Activated T-cell treated with anti-CD3 and anti-CD28 coated beads, Interleukin-2, amount 50 U/mL, for 72 hours (primary cell): ENCODE data around the gene TSC1. TPM values are rescaled to one million over a fixed set of nuclear protein-coding genes. Genes with fewer than 3 reads are reported as not detected.

Source experiments
- ATAC-seq, 2 donors: fragments of 150-1000 bp; cut with Tn5 transposase; replicated peaks in 1 of 2; 2 replicates each; pipeline ENCODE4 v1.10.0; 2021; ENCODE audit warnings: moderate library complexity in 2 of 2, mild to moderate bottlenecking in 1 of 2
- DNase-seq, 2 donors: peaks; one replicate each; pipeline ENCODE4 v3.0.0; 2021 to 2022; ENCODE audit warnings: mixed read lengths in 1 of 2
- H3K27ac Mint-ChIP-seq: one replicate; pipeline ENCODE4 v1.8.0; 2022; ENCODE audit warnings: mild to moderate bottlenecking, moderate library complexity, mixed read lengths
- H3K27me3 Mint-ChIP-seq: one replicate; pipeline ENCODE4 v1.8.0; 2022; ENCODE audit warnings: low read depth, mixed read lengths
- H3K36me3 Mint-ChIP-seq, 2 donors: one replicate each; pipeline ENCODE4 v1.8.0; 2022; ENCODE audit warnings: mixed read lengths in 2 of 2, mild to moderate bottlenecking in 1 of 2; ENCODE audit not compliant: insufficient read depth in 2 of 2
- H3K4me1 Mint-ChIP-seq: one replicate; pipeline ENCODE4 v1.8.0; 2022; ENCODE audit warnings: low read depth, mixed read lengths
- H3K4me3 Mint-ChIP-seq, 2 donors: one replicate each; pipeline ENCODE4 v1.8.0; 2022; ENCODE audit warnings: mild to moderate bottlenecking in 2 of 2, mixed read lengths in 2 of 2, moderate library complexity in 2 of 2
- H3K9me3 Mint-ChIP-seq, 2 donors: one replicate each; pipeline ENCODE4 v1.8.0; 2022; ENCODE audit warnings: mixed read lengths in 2 of 2
- total RNA-seq, 2 donors: library from RNA; stranded (reverse); gene quantifications; one replicate each; pipeline ENCODE4 v1.2.3, GENCODE V29; 2022

TSC1 gene
- total RNA-seq, 2 donors from 2014 or later = 28.8 to 30.2 TPM

DNA sequence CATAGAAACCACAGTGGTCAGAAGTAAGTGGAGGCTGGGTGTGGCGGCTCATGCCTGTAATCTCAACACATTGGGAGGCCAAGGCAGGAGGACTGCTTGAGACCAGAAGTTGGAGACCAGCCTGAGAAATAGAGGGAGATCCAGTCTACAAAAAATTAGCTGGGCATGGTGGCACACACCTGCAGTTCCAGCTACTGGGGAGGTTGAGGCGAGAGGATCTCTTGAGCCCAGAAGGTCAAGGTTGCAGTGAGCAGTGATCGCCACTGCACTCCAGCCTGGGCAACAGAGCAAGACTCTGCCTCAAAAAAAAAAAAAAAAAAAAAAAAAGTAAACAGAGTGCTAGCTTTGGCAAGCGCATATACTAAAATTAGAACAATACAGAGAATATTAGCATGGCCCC, 90.9 kb downstream of the TSC1 start:
- Mint-ChIP-seq H3K4me3 (no peak overlapping the region), H3K27me3 (no peaks in the 10 kb centered on the region), H3K9me3 (no peaks in the 10 kb centered on the region), H3K4me1 (peaks cover 36% of the 10 kb centered on the region), H3K27ac (no peak overlapping the region), H3K36me3 (no peaks in the 10 kb centered on the region)
- DNase-seq (no peak), ATAC-seq (no peak)

DNA sequence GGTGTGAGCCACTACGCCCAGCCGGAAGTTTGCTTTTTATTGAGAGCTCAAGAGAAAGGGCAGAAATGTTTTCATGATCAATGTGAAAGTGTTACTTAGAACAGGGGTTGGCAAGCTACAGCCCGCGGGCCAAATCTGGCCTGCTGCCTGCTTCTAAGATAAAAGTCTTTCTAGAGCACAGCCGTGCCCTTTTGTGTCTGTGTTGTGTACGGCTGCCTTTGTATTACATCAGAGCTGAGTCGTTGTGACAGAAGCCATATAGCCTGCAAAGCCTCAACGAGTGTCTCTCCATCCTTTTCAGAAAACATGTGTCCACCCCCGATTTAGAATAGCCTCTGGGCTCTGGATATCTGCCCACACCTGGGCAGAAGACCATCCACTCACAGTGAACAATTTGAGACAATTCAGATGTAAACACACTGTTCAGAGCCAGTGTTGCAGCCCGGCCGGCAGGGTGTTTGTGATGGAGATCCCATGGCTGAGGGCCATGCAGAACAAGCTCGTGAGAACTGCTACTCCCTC, 95.2 kb downstream of the TSC1 start:
- peak in 1 of 2 donors; percentile 6 for DNase-seq
- ATAC-seq = peak; percentile 38 to 49
- Mint-ChIP-seq H3K9me3 (no peaks in the 10 kb centered on the region), H3K4me1 (peaks cover 30% of the 10 kb centered on the region), H3K4me3 (peak overlapping the region; percentile 63 to 71), H3K27me3 (no peaks in the 10 kb centered on the region), H3K36me3 (no peaks in the 10 kb centered on the region), H3K27ac (peak overlapping the region; percentile 46)

DNA sequence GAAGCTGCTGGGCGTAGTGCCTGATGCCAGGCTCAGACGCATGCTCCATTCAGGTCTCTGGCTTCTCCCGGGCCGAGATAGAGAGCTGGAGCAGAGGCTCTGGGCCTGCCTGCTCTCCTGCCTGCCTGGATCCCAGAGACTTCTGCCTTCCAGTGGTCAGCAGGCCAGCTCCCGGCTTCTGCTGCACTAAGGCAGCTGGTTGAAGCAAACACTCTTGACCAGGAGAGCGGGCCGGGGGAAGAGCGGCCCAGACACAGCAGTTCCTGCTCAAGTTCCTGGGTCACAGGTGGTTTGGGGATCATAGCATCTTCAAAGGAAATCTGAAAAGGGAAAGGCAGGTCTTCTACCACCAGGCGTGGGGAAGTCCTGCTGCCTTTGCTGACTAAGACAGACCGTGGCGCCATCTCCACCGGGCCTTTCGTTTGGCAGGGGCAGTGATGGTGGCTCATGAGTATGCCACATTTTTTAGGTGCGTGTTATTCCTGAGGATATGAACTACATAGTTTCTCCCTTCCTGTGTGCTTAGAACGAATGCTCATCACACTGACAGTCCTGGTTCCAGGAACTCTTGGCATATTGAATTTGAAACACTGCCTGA, 97.4 kb downstream of the TSC1 start:
- peaks cover 30% of the 10 kb centered on the region for H3K4me1 Mint-ChIP-seq
- no peaks in the 10 kb centered on the region for H3K27me3 Mint-ChIP-seq

DNA sequence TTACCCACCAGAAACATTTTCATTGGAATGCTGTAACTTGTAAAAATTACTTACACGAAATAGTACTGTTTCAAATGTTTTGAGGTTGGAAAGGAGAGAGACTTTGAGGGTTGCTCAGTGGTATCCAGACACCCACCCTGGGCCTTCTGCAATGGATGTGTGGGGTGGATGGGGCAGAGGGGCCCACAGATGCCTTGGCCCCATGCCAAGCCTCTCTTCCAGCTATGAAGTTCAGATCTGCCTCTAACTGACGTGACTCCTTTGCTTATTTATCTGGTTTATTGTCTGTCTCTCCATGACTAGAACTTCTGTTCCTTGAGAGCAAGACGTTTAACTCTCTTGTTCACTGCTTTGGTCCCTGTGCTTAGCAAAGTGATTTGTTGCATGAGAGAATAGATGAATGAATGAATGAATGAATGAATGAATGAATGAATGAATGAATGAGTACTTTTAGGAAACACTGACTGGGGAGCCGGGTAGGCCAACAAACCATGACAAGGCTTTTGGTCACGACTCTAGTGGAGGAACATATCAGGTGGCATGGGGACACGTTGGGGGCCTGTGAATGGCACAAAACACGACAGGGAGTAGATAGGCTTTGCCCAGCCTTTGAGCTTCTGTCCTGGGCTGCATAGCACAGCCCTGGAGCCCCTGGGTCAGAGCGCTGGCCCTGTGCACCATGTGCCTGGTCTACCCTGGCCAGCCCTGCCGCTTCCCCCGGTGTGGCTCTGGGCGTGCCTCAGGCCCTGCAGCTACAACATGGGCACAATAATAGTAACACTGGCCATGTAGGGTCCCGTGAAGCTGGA, 98.1 kb downstream of the TSC1 start:
- no peak overlapping the region for H3K4me3 Mint-ChIP-seq
- H3K9me3 Mint-ChIP-seq = no peaks in the 10 kb centered on the region
- no peak overlapping the region for H3K27ac Mint-ChIP-seq
- no peak for DNase-seq
- no peaks in the 10 kb centered on the region for H3K27me3 Mint-ChIP-seq
- ATAC-seq = no peak
- peaks cover 26% of the 10 kb centered on the region for H3K4me1 Mint-ChIP-seq
- H3K36me3 Mint-ChIP-seq = no peaks in the 10 kb centered on the region

More for the DNA sequence above, 97.4 kb downstream of the TSC1 start:
- H3K4me3 Mint-ChIP-seq = no peak overlapping the region
- DNase-seq (no peak), ATAC-seq (no peak)
- H3K27ac Mint-ChIP-seq = no peak overlapping the region
- no peaks in the 10 kb centered on the region for H3K36me3 Mint-ChIP-seq
- H3K9me3 Mint-ChIP-seq = no peaks in the 10 kb centered on the region

DNA sequence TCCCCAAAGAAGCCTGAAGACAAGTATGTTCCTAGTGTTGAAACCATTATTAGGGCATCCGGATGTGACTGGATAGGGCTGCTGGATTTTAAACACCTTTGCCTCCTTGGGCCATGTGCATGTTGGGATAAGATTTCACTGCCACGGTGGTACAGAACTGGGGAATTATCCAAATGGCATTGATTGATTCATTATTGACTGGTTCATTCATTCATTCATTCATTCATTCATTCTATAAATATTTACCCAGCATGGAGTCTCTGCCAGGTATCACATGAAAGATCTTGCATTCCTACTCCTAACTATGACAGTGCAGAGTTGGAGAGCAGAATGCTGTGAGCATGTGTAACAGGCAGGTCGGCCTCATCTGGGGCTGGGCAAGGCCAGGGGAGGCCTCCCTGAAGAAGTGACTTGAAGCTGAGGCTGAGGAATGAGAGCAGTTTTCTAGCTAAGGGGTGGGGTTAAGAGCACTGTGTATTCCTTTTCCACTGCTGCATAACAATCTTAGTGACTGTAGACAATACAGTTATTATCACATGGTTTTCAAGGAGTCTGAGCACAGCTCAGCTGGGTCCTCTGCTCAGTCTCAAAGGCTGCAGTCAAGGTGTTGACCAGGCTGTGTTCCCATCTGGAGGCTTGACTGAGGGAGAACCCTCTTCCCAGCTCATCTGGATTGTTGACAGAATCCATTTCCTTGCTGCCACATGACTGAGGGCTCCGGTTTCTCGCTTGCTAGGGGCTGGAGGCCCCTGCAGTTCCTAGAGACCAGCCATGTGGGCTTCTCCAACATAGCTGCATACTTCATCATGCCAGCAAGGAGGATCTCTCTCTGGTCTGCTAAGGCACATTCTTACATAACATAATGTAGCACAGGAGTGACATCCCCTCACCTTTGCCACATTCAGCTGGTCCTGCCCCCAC, 102.0 kb downstream of the TSC1 start:
- DNase-seq (no peak), ATAC-seq (no peak)
- Mint-ChIP-seq H3K36me3 (no peaks in the 10 kb centered on the region), H3K4me3 (no peak overlapping the region), H3K27ac (no peak overlapping the region), H3K9me3 (no peaks in the 10 kb centered on the region), H3K27me3 (no peaks in the 10 kb centered on the region), H3K4me1 (no peaks in the 10 kb centered on the region)

Other genes starting within 250 kb of the TSC1 start
- gene AK8, start 66.3 kb downstream of the TSC1 start, total RNA-seq = under 1 TPM; 0.24 to 0.63 TPM
- gene SPACA9, start 65.7 kb downstream of the TSC1 start, total RNA-seq = 1 to 10 TPM; 5.2 to 5.8 TPM
- gene GFI1B, start 34.1 kb upstream of the TSC1 start, total RNA-seq = under 1 TPM in 1 of 2 donors, not detected in 1; 0.12 TPM
- 100 to 1,000 TPM in 1 of 2 donors, 10 to 100 TPM in 1; 79.5 to 101 TPM for gene GTF3C5, start 86.4 kb upstream of the TSC1 start, total RNA-seq
- 1 to 10 TPM; 1.6 to 3.6 TPM for gene CEL, start 117.4 kb upstream of the TSC1 start, total RNA-seq
- 10 to 100 TPM; 50.7 to 78.2 TPM for gene RALGDS, start 176.6 kb upstream of the TSC1 start, total RNA-seq
- 1 to 10 TPM in 1 of 2 donors, under 1 TPM in 1; 0.86 to 2.0 TPM for gene GBGT1, start 219.3 kb upstream of the TSC1 start, total RNA-seq